Omental fat pad (tissue), 4 donors: ENCODE data around the gene AUTS2. TPM values are rescaled to one million over a fixed set of nuclear protein-coding genes. Genes with fewer than 3 reads are reported as not detected.

Experiments
- ATAC-seq: fragments of 150-250 bp; one replicate; pipeline ENCODE4 v1.9.1; 2016; ENCODE audit warnings: mild to moderate bottlenecking, moderate library complexity; ENCODE audit not compliant: low FRiP score
- DNase-seq: peaks from one replicate; pipeline ENCODE4 v3.0.0-alpha.2; 2019; ENCODE audit warnings: low spot score
- CTCF ChIP-seq, 3 donors: fragments of 450-650 bp; IDR thresholded peaks; one replicate each; pipeline ENCODE4 v1.5.1; 2016 to 2017; ENCODE audit warnings: antibody characterized with exemption in 3 of 3, mild to moderate bottlenecking in 3 of 3, moderate library complexity in 2 of 3
- total RNA-seq, 4 donors: library from RNA; depleted of rRNA; stranded (reverse); fragments of >200 nt; gene quantifications; one replicate each; pipeline ENCODE4 v1.1.0, GENCODE V29; 2016

The AUTS2 gene
- total RNA-seq, 4 donors from 2014 or later: 13.2 to 27.0 (median 21.2) TPM

- ATAC-seq (no peak), DNase-seq (no peak)
- TF ChIP-seq CTCF (IDR thresholded peaks at IDR 0.05): no peak
Observed at GRCh38 chr7:70178211-70178610, 579.9 kb downstream of the AUTS2 start.

- no peak for DNase-seq
- no peak for TF ChIP-seq CTCF (IDR thresholded peaks at IDR 0.05)
- no peak for ATAC-seq
Observed at GRCh38 chr7:70178787-70179186, 580.5 kb downstream of the AUTS2 start.

- no peak for TF ChIP-seq CTCF (IDR thresholded peaks at IDR 0.05)
- ATAC-seq (no peak), DNase-seq (no peak)
Observed at GRCh38 chr7:70182521-70182920, 584.2 kb downstream of the AUTS2 start.

GRCh38 chr7:70183278-70183677 is 585.0 kb downstream of the AUTS2 start:
- TF ChIP-seq CTCF (IDR thresholded peaks at IDR 0.05): no peak
- no peak for ATAC-seq
- no peak for DNase-seq

GRCh38 chr7:70188901-70189650 is 590.8 kb downstream of the AUTS2 start:
- DNase-seq (no peak), ATAC-seq (no peak)
- TF ChIP-seq CTCF (IDR thresholded peaks at IDR 0.05): no peak

- no peak for TF ChIP-seq CTCF (IDR thresholded peaks at IDR 0.05)
- ATAC-seq: no peak
Observed at GRCh38 chr7:70189776-70190175, 591.5 kb downstream of the AUTS2 start.

GRCh38 chr7:70190281-70190680 is 592.0 kb downstream of the AUTS2 start:
- DNase-seq (no peak), ATAC-seq (no peak)
- no peak for TF ChIP-seq CTCF (IDR thresholded peaks at IDR 0.05)

More at GRCh38 chr7:70189776-70190175, 591.5 kb downstream of the AUTS2 start:
- DNase-seq: no peak
